ENCODE data around the gene KANTR.

Gene KANTR

GRCh38 chrX:53081925-53082772 is 11.8 kb upstream of the KANTR start, which contains the start of gene TSPYL2:
Gene TSPYL2 (plus strand): TSS chrX:53082367. CDS start chrX:53082499, 132 bp downstream.
- DNase-seq = peak; percentile 91 to 93

GRCh38 chrX:53082773-53083616 is 10.9 kb upstream of the KANTR start:
- no peak for DNase-seq

GRCh38 chrX:53084043-53084570 is 9.8 kb upstream of the KANTR start:
- no peak for DNase-seq

GRCh38 chrX:53084863-53085262 is 9.1 kb upstream of the KANTR start:
- DNase-seq = no peak

- DNase-seq = no peak
These were observed 8.2 kb upstream of the KANTR start for GRCh38 chrX:53085661-53086229.

- no peak for DNase-seq
These were observed 7.5 kb upstream of the KANTR start for GRCh38 chrX:53086464-53086863.

GRCh38 chrX:53087388-53087831 is 6.5 kb upstream of the KANTR start:
- DNase-seq = no peak

GRCh38 chrX:53088136-53088974 is 5.6 kb upstream of the KANTR start:
- DNase-seq = peak; percentile 82 to 83

GRCh38 chrX:53089224-53089842 is 4.6 kb upstream of the KANTR start:
- DNase-seq = peak in 1 of 2 donors; percentile 39

- no peak for DNase-seq
These were observed 4.0 kb upstream of the KANTR start for GRCh38 chrX:53089925-53090324.

- no peak for DNase-seq
These were observed 2.6 kb upstream of the KANTR start for GRCh38 chrX:53091354-53091753.

- peak; percentile 72 to 74 for DNase-seq
These were observed 726 bp upstream of the KANTR start for GRCh38 chrX:53093177-53093655.

GRCh38 chrX:53094582-53094905 is 602 bp downstream of the KANTR start:
- no peak for DNase-seq

- no peak for DNase-seq
These were observed 1.9 kb downstream of the KANTR start for GRCh38 chrX:53095796-53096195.

- DNase-seq = no peak
These were observed 21.1 kb downstream of the KANTR start for GRCh38 chrX:53114864-53115549.

GRCh38 chrX:53115550-53115874 is 21.6 kb downstream of the KANTR start:
- no peak for DNase-seq

- no peak for DNase-seq
These were observed 22.2 kb downstream of the KANTR start for GRCh38 chrX:53116101-53116500.

- DNase-seq = no peak
These were observed 28.1 kb downstream of the KANTR start for GRCh38 chrX:53122013-53122412.

- DNase-seq = no peak
These were observed 31.6 kb downstream of the KANTR start for GRCh38 chrX:53125506-53125905.

- no peak for DNase-seq
These were observed 32.4 kb downstream of the KANTR start for GRCh38 chrX:53126377-53126776.

- DNase-seq = no peak
These were observed 34.3 kb downstream of the KANTR start for GRCh38 chrX:53128097-53128749.

All from activated CD4-positive, alpha-beta T cell treated with anti-CD3 and anti-CD28 coated beads for 4 hours (primary cell).